ENCODE data around the gene PDE7B. TPM values are rescaled to one million over a fixed set of nuclear protein-coding genes. Genes with fewer than 3 reads are reported as not detected.

PDE7B gene
- total RNA-seq, 2 experiments from 2014 or later: not detected

- H3K9me2 ChIP-seq (ENCODE audit: insufficient read depth, low read length): no peaks in the 10 kb centered on the region
- DNase-seq (ENCODE audit: low spot score): peak; percentile 59
- no peaks in the 10 kb centered on the region for H3K9me3 ChIP-seq (ENCODE audit: low read length)
- H4K20me1 ChIP-seq (ENCODE audit: insufficient read depth, low read length): no peaks in the 10 kb centered on the region
- peaks cover 14% of the 10 kb centered on the region for H3K4me1 ChIP-seq (ENCODE audit: insufficient read depth, low read length, poor library complexity, severe bottlenecking)
- BruUV-seq (replicated peaks): no TSS peak
- peaks cover 21% of the 10 kb centered on the region for H3K36me3 ChIP-seq (ENCODE audit: insufficient read depth, low read length)
- peak overlapping the region; percentile 51 for H3K4me2 ChIP-seq (ENCODE audit: low read length)
- TF ChIP-seq CTCF (conservative IDR thresholded peaks at IDR 0.05; ENCODE audit: low read length) (peak; percentile 100), EZH2phosphoT487 (IDR thresholded peaks at IDR 0.05; ENCODE audit: borderline replicate concordance, low read depth, low read length) (no peak)
- H2AFZ ChIP-seq (ENCODE audit: low read length): peak overlapping the region; percentile 83
- intact Hi-C loops (cut with micrococcal nuclease; ENCODE audit: unreplicated experiment): loop anchor here (1.0 to 10.0 kb wide), 6 partner anchors 91 to 774 kb away; no protein-coding TSS in a partner anchor
- ChIA-PET CTCF (ENCODE audit: unreplicated experiment) (interaction anchor here (0.7 to 1.3 kb wide), 4 partner anchors 10 to 720 kb away, joined by 3 to 5 read pairs (median 4); partner anchors contain the start of gene BCLAF1), POLR2A (interaction anchor here (0.6 to 1.7 kb wide), 10 partner anchors 9 to 773 kb away, joined by 3 to 7 read pairs (median 4); partner anchors contain the start of gene BCLAF1)
- H3K79me2 ChIP-seq (ENCODE audit: insufficient read depth, low read depth, low read length): no peaks in the 10 kb centered on the region
- H3K27ac ChIP-seq (ENCODE audit: low read depth, low read length, poor library complexity, severe bottlenecking): no peak overlapping the region
- no peak overlapping the region for H3K4me3 ChIP-seq (ENCODE audit: low read depth, low read length, poor library complexity, severe bottlenecking)
These were observed 374.6 kb downstream of the PDE7B start for GRCh38 chr6:136226027-136226673.

- H3K9me3 ChIP-seq (ENCODE audit: low read length): no peaks in the 10 kb centered on the region
- DNase-seq (ENCODE audit: low spot score): no peak
- peaks cover 27% of the 10 kb centered on the region for H3K36me3 ChIP-seq (ENCODE audit: insufficient read depth, low read length)
- H4K20me1 ChIP-seq (ENCODE audit: insufficient read depth, low read length): no peaks in the 10 kb centered on the region
- intact Hi-C loops (cut with micrococcal nuclease; ENCODE audit: unreplicated experiment): loop anchor here (1.0 to 10.0 kb wide), 6 partner anchors 90 to 775 kb away; no protein-coding TSS in a partner anchor
- no peaks in the 10 kb centered on the region for H3K79me2 ChIP-seq (ENCODE audit: insufficient read depth, low read depth, low read length)
- H3K27ac ChIP-seq (ENCODE audit: low read depth, low read length, poor library complexity, severe bottlenecking): no peak overlapping the region
- peaks cover 14% of the 10 kb centered on the region for H3K4me1 ChIP-seq (ENCODE audit: insufficient read depth, low read length, poor library complexity, severe bottlenecking)
- no peak overlapping the region for H3K4me3 ChIP-seq (ENCODE audit: low read depth, low read length, poor library complexity, severe bottlenecking)
- H2AFZ ChIP-seq (ENCODE audit: low read length): peak overlapping the region; percentile 83
- peak overlapping the region; percentile 51 for H3K4me2 ChIP-seq (ENCODE audit: low read length)
- ChIA-PET POLR2A (interaction anchor here (0.6 to 1.7 kb wide), 11 partner anchors 8 to 773 kb away, joined by 3 to 7 read pairs (median 3); partner anchors contain the start of gene BCLAF1), CTCF (ENCODE audit: unreplicated experiment) (interaction anchor here (0.7 to 1.3 kb wide), 4 partner anchors 11 to 721 kb away, joined by 3 to 5 read pairs (median 4); partner anchors contain the start of gene BCLAF1)
- H3K9me2 ChIP-seq (ENCODE audit: insufficient read depth, low read length): no peaks in the 10 kb centered on the region
- TF ChIP-seq EZH2phosphoT487 (IDR thresholded peaks at IDR 0.05; ENCODE audit: borderline replicate concordance, low read depth, low read length) (no peak), CTCF (conservative IDR thresholded peaks at IDR 0.05; ENCODE audit: low read length) (no peak)
- no TSS peak for BruUV-seq (replicated peaks)
These were observed 375.3 kb downstream of the PDE7B start for GRCh38 chr6:136226674-136227377.

All from OCI-LY7 (cell line).